ENCODE data around the gene ADAMTSL3.

Gene ADAMTSL3

GRCh38 chr15:83893308-83893707 lies 239.4 kb downstream of the ADAMTSL3 start:
- DNase-seq: no peak

DNA sequence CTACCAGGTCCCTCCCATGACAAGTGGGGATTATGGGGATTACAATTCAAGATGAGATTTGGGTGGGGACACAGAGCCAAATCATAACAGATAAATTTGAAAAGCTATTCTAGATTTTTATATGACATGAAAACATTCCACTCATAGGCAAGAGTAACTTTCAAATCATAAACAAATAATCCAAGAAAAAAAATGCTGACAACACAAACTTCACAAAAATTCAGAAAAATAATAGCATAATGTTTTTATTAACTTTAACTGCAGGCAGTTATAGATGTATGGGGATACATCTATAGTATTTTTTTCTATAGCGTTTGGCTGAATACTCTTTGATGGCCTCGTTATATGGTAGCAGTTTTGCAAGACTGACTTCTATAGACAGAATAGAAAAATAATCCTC lies 243.1 kb downstream of the ADAMTSL3 start:
- no peak for DNase-seq

- no peak for DNase-seq
These were observed 244.4 kb downstream of the ADAMTSL3 start for GRCh38 chr15:83898361-83898760.

GRCh38 chr15:83899670-83900069 lies 245.7 kb downstream of the ADAMTSL3 start:
- DNase-seq: no peak

- DNase-seq: no peak
These were observed 250.5 kb downstream of the ADAMTSL3 start for GRCh38 chr15:83904107-83905040.

GRCh38 chr15:83905556-83906273 lies 251.8 kb downstream of the ADAMTSL3 start:
- no peak for DNase-seq

DNA sequence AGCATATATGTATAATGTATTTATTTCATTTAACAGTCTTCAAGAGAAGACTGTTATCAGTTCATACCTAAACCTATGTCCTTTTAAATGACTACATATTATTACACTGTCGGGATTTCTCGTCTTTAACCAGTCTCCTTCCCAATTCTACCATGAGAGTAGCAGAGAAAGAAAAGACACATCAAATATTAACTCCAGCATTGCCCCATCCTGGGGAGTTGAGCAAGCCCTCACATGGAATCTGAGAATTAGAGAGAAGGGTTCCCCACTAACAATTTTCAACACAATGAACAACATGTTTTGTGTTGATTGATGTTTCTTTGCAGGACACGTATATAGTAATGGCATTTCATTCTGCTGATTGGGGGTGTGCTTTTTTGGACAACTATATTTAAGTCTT lies 257.4 kb downstream of the ADAMTSL3 start:
- DNase-seq: no peak

GRCh38 chr15:83912343-83912742 lies 258.4 kb downstream of the ADAMTSL3 start:
- no peak for DNase-seq

- DNase-seq: no peak
These were observed 259.2 kb downstream of the ADAMTSL3 start for GRCh38 chr15:83913034-83913632.

DNA sequence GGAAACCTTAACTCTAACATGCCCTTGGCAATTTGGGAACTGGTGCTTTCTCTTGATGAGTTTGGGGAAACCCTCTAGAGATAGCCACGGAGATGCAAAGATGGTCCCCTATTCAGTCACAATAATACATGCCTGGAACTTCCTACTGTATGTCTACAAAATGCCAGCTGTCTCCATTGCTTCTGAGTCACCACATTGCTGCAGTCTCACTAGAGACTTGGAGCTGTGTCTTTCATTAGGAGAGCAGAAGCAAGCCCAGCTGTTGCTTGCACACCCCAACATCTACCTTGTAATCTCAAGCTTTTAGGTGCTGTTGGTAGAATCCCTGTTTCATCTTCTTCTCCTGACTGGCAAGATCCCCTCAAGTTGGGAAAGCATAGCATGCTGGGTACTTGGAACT lies 261.0 kb downstream of the ADAMTSL3 start:
- DNase-seq: no peak

DNA sequence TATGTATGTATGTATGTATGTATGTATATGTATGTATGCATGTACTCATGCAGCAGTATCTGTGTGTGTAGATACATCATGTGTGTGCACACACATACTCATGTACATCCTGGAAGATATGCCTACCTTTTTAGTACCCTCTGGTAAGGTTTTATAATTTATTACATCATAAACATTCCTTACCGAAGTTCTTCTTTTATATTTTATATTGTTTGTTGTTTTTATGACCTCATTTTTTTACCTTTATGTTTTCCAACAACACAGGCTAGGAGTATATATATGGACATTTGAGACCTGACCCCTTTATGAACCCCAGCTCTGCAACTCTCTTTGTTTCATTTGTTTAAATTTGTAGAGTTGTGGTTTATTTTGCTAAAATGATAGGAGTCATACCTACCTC lies 263.5 kb downstream of the ADAMTSL3 start:
- no peak for DNase-seq

GRCh38 chr15:83918011-83918410 lies 264.1 kb downstream of the ADAMTSL3 start:
- DNase-seq: no peak

- DNase-seq: no peak
These were observed 265.5 kb downstream of the ADAMTSL3 start for GRCh38 chr15:83919319-83919830.

GRCh38 chr15:83919978-83920510 lies 266.1 kb downstream of the ADAMTSL3 start:
- no peak for DNase-seq

DNA sequence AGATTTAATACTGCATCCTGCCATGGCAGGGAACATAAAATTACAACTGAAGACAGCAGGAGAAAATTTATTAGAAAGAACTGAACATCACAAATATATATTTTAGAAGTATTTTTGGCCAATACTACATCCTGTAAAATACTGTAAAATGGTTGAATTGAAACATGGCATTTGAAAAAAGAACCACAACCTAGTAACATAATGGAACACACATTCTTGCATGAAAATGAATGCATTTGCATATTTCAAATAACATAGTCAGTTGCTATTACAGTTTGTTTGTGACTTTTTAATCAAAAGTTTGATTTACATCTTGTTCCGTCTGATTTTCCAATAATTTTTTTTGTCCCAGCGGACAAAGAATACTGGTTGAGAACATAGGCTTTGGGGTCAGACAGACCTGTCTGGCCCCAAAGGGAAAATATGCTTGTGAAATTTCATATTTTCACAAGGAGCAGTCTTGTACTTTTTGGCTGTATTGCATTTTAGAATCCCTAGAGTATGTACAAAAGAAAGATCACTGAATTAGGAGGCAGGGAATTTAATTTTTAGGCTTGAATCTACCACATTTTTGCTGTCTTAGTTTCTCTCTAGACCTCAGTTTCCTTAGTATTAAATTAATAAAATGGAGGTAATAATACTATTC lies 268.8 kb downstream of the ADAMTSL3 start:
- no peak for DNase-seq

DNA sequence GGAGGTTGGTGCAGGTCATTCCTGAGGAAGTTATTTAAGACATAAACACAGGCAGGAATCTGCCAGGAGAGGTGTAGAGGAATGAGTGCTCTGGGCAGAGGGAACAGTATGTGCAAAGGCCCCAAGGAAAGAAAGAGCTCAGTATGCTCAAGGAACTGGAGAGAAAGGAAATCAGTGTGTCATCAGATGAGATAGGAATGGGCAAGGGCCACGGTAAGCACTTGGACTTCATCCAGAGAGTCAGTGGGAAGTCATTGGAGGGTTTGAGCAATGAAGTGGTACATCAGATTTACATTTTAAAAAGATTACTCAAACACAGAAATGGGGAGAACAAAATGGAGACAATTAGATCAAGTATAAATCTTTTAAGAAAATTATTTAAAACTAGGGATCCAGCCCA lies 272.2 kb downstream of the ADAMTSL3 start:
- no peak for DNase-seq

DNA sequence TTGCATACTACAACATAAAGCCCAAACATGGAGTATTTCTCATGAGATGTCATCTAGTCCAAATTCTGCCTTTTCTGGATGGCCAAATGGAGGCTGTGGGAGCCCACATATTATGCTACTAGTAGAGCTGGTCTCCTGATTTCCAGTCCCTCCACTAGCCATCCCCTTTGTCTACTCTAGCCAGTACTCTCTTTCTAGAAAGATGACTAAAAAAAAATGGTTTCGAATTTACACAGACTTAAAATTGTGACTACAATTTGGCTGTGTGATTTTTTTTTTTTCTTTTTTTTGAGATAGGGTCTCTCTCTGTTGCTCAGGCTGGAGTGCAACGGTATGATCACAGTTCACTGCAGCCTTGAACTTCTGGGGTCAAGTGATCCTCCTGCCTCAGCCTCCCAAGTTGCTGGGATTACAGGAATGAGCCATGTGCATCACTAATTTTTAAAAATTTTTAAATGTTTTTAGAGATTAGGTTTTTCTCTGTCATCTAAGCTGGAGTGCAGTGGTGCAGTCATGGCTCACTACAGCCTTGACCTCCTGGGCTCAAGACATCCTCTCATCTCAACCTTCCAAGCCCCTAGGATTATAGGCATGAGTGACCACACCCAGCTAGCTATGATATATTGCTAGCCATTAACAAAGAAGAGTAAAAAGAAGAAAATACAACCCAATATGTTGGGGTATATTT lies 273.9 kb downstream of the ADAMTSL3 start:
- no peak for DNase-seq

GRCh38 chr15:83928392-83928734 lies 274.4 kb downstream of the ADAMTSL3 start:
- no peak for DNase-seq

DNA sequence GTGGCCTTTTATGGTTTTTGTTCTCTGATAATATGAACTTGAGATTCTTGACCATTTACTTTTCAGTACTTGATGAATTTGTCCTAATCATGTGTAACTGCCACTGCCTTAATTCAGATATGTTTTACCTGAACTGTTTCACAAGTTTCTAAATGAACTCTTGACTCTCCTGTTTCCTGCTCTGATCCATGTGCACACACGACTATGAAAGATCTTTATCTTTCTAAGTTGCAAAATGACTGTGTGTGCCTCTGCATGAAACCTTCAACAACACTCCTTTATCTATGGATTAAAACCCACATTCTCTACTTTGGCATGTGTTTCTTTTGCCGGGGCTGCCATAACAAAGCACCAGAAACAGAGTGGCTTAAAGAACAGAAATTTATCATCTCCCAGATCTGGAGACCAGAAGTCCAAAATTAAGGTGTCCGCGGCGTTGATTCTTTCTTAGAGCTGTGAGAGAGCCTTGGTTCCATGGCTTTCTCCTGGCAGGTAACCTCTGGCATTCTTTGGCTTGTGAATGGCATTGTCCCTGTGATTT lies 275.0 kb downstream of the ADAMTSL3 start:
- no peak for DNase-seq

- DNase-seq: no peak
These were observed 275.7 kb downstream of the ADAMTSL3 start for GRCh38 chr15:83929619-83930018.

GRCh38 chr15:83930392-83931212 lies 276.7 kb downstream of the ADAMTSL3 start:
- no peak for DNase-seq

All from CD4-positive, alpha-beta T cell treated with Interleukin-4 for 1 hour (primary cell).